Loucy (cell line): ENCODE results near the gene KIF22.
"Not testable (repeated sequence)": the region's sequence is repeated elsewhere in the genome, so short reads cannot be mapped to it uniquely, and the experiment has no call there.

Experiments
- H2AFZ ChIP-seq: fragments of 200-600 bp; sonication (generic); 2 replicates; pipeline ENCODE4 v1.6.0; 2016; ENCODE audit warnings: antibody characterized with exemption, mild to moderate bottlenecking, low read length, moderate library complexity
- H3F3A ChIP-seq: fragments of 200-600 bp; 2 replicates; pipeline ENCODE4 v1.6.0; 2016; ENCODE audit warnings: antibody characterized with exemption, low read depth, mild to moderate bottlenecking
- H3K27me3 ChIP-seq: fragments of 200-600 bp; sonication (generic); 2 replicates; pipeline ENCODE4 v1.6.1; 2014; ENCODE audit warnings: low read length, mild to moderate bottlenecking; ENCODE audit not compliant: insufficient read depth, poor library complexity, severe bottlenecking
- H3K36me3 ChIP-seq: fragments of 200-600 bp; sonication (generic); 2 replicates; pipeline ENCODE4 v1.6.1; 2016; ENCODE audit warnings: low read length; ENCODE audit not compliant: insufficient read depth
- H3K4me1 ChIP-seq: fragments of 200-600 bp; sonication (generic); 2 replicates; pipeline ENCODE4 v1.5.1; 2014; ENCODE audit warnings: low read length, mild to moderate bottlenecking; ENCODE audit not compliant: insufficient read depth, poor library complexity, severe bottlenecking
- H3K4me2 ChIP-seq: fragments of 200-600 bp; sonication (generic); 2 replicates; pipeline ENCODE4 v1.6.0; 2014; ENCODE audit warnings: antibody characterized with exemption, low read length, low read depth, mild to moderate bottlenecking; ENCODE audit not compliant: poor library complexity, severe bottlenecking
- H3K4me3 ChIP-seq: fragments of 200-600 bp; sonication (generic); 2 replicates; pipeline ENCODE4 v1.5.1; 2014; ENCODE audit warnings: low read length, mild to moderate bottlenecking, mixed read lengths; ENCODE audit not compliant: poor library complexity, severe bottlenecking
- H3K79me2 ChIP-seq: fragments of 200-600 bp; sonication (generic); 2 replicates; pipeline ENCODE4 v1.6.1; 2014; ENCODE audit warnings: low read length; ENCODE audit not compliant: insufficient read depth
- H3K9ac ChIP-seq: fragments of 200-600 bp; sonication (generic); 2 replicates; pipeline ENCODE4 v1.6.0; 2014; ENCODE audit warnings: mild to moderate bottlenecking, low read depth, low read length, moderate library complexity; ENCODE audit not compliant: poor library complexity, severe bottlenecking
- H3K9me2 ChIP-seq: fragments of 200-600 bp; sonication (generic); replicated peaks from 2 replicates; pipeline ENCODE4 v1.6.1; 2016; ENCODE audit warnings: low read depth, low read length, mixed read lengths
- H3K9me3 ChIP-seq: fragments of 200-600 bp; sonication (generic); 2 replicates; pipeline ENCODE4 v1.6.1; 2014; ENCODE audit warnings: mild to moderate bottlenecking, antibody characterized with exemption, low read length, low read depth; ENCODE audit not compliant: insufficient read depth
- H4K20me1 ChIP-seq: fragments of 200-600 bp; sonication (generic); 2 replicates; pipeline ENCODE4 v1.6.0; 2014; ENCODE audit warnings: antibody characterized with exemption, low read length, mild to moderate bottlenecking; ENCODE audit not compliant: insufficient read depth, poor library complexity, severe bottlenecking
- EZH2phosphoT487 ChIP-seq: fragments of 200-600 bp; IDR thresholded peaks from 2 replicates; pipeline ENCODE4 v1.6.1; 2018; ENCODE audit warnings: antibody characterized with exemption, mild to moderate bottlenecking, moderate library complexity, borderline replicate concordance
- TF ChIP-seq, protein P1 (sequence below): fragments of 200-600 bp; sonication (generic); conservative IDR thresholded peaks from 2 replicates; pipeline ENCODE4 v1.5.1; 2014; ENCODE audit warnings: mild to moderate bottlenecking, antibody characterized with exemption, low read length

KIF22 gene

DNA sequence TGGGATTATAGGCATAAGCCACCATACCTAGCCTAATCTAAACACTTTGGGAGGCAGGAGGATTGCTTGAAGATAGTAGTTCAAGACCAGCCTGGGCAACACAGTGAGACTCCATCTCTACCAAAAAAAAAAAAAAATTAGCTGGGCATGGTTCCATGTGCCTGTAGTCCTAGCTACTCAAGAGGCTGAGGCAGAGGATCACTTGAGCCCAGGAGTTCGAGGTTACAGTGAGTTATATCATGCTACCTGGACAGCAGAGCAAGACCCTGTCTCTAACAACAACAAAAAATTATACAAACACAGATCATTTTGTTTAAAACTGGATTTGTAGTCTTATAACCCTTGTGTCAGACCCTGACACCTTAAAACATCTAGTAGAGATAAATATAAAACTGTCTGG lies 37.0 kb upstream of the KIF22 start:
- Histone ChIP-seq H3K9me2 (no peaks in the 10 kb centered on the region), H3F3A (no peaks in the 10 kb centered on the region), H3K4me3 (no peak overlapping the region), H3K9ac (no peak overlapping the region), H3K4me1 (peaks cover 2% of the 10 kb centered on the region), H3K79me2 (no peaks in the 10 kb centered on the region), H3K27me3 (no peaks in the 10 kb centered on the region), H3K36me3 (no peaks in the 10 kb centered on the region), H2AFZ (no peak overlapping the region), H3K4me2 (no peak overlapping the region), H3K9me3 (no peaks in the 10 kb centered on the region), H4K20me1 (no peaks in the 10 kb centered on the region)
- TF ChIP-seq, protein P1, sequence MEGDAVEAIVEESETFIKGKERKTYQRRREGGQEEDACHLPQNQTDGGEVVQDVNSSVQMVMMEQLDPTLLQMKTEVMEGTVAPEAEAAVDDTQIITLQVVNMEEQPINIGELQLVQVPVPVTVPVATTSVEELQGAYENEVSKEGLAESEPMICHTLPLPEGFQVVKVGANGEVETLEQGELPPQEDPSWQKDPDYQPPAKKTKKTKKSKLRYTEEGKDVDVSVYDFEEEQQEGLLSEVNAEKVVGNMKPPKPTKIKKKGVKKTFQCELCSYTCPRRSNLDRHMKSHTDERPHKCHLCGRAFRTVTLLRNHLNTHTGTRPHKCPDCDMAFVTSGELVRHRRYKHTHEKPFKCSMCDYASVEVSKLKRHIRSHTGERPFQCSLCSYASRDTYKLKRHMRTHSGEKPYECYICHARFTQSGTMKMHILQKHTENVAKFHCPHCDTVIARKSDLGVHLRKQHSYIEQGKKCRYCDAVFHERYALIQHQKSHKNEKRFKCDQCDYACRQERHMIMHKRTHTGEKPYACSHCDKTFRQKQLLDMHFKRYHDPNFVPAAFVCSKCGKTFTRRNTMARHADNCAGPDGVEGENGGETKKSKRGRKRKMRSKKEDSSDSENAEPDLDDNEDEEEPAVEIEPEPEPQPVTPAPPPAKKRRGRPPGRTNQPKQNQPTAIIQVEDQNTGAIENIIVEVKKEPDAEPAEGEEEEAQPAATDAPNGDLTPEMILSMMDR: no peak
- no peak for TF ChIP-seq EZH2phosphoT487

DNA sequence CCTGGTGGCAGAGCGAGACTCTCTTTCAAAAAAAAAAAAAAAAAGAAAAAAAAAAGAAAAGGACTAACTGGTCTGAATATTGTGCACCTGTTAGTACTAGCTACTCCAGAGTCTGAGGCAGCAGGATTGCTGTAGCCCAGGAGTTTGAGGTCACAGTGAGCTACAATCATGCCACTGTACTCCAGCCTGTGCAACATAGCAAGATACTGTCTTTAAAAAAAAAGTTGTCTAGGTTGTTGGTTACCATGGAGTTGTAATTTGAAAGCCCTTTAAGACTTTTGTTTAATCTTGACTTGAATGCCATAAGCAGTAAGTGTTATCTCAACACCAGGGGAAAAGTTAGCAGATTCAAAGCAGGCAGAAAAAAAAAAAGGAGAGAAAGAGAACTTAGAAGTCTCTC lies 33.9 kb upstream of the KIF22 start:
- Histone ChIP-seq H3K9me2 (no peaks in the 10 kb centered on the region), H3K36me3 (no peaks in the 10 kb centered on the region), H3K79me2 (no peaks in the 10 kb centered on the region), H4K20me1 (no peaks in the 10 kb centered on the region), H3K4me1 (no peaks in the 10 kb centered on the region), H3F3A (no peaks in the 10 kb centered on the region), H3K4me3 (no peak overlapping the region), H3K4me2 (no peak overlapping the region), H2AFZ (no peak overlapping the region), H3K9ac (no peak overlapping the region), H3K27me3 (no peaks in the 10 kb centered on the region), H3K9me3 (no peaks in the 10 kb centered on the region)
- no peak for TF ChIP-seq EZH2phosphoT487
- TF ChIP-seq, protein P1: no peak

DNA sequence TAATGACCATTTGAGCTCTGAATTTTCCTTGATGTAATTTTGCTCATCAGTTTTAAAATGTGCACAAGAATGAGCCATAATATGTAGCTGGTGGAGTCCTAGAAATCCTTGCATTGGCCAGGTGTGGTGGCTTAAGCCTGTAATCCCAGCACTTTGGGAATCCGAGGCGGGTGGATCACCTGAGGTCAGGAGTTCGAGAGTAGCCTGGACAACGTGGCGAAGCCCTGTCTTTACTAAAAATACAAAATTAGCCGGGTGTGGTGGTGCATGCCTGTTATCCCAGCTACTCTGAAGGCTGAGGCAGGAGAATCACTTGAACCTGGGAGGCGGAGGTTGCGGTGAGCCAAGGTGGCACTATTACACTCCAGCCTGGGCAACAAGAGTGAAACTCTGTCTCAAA lies 33.5 kb upstream of the KIF22 start:
- H3K9me2 ChIP-seq, H2AFZ ChIP-seq, H3K9ac ChIP-seq, H3K36me3 ChIP-seq, H3K9me3 ChIP-seq, H3K27me3 ChIP-seq, H3K4me3 ChIP-seq, H3K79me2 ChIP-seq, H3K4me1 ChIP-seq, H3F3A ChIP-seq, H4K20me1 ChIP-seq, H3K4me2 ChIP-seq: not testable (repeated sequence)

DNA sequence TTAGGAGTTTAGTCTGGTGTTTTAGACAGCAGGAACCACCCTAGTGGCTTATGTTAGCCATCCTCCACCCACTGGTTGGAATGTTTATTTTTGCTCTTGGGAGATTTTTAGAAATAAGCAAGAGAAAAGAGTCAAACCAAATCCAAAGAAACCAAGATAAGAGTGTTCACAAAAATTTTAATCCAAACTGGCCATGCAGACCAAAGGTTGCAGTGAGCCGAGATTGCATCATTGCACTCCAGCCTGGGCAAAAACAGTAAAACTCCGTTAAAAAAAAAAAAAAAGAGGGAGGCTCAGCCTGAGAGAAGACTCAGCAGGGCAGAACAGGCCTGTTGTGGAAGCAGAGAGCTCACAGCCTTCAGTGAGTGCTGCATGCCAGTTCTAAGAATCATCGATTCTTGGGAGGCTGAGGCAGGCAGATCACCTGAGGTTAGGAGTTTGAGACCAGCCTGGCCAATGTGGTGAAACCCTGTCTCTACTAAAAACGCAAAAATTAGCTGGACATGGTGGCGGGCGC lies 32.5 kb upstream of the KIF22 start:
- Histone ChIP-seq H2AFZ (no peak overlapping the region), H3K4me2 (no peak overlapping the region), H3K9me2 (no peaks in the 10 kb centered on the region), H3K9ac (no peak overlapping the region), H3K4me3 (no peak overlapping the region), H3K27me3 (no peaks in the 10 kb centered on the region), H3K36me3 (no peaks in the 10 kb centered on the region), H3F3A (no peaks in the 10 kb centered on the region), H3K4me1 (no peaks in the 10 kb centered on the region), H4K20me1 (no peaks in the 10 kb centered on the region), H3K9me3 (no peaks in the 10 kb centered on the region), H3K79me2 (no peaks in the 10 kb centered on the region)
- TF ChIP-seq, protein P1: no peak
- no peak for TF ChIP-seq EZH2phosphoT487
